ENCODE data around the gene RBCK1. TPM values are rescaled to one million over a fixed set of nuclear protein-coding genes. Genes with fewer than 3 reads are reported as not detected.

Gene RBCK1
- total and polyA plus RNA-seq, 10 of the 15 experiments (the other 5 are each of a cell fraction or from before 2014, with no cell fraction given): 14.1 to 99.7 (median 76.0) TPM

GRCh38 chr20:433300-433975 lies 25.3 kb downstream of the RBCK1 start (continued):
- TF ChIP-seq CREM (IDR thresholded peaks at IDR 0.05; ENCODE audit: low read depth) (peak; percentile 54), NFIC (IDR thresholded peaks at IDR 0.05; ENCODE audit: low read depth, low read length) (peak; percentile 73), TBL1XR1 (IDR thresholded peaks at IDR 0.05; ENCODE audit: low read depth, low read length) (no peak), MEF2B (IDR thresholded peaks at IDR 0.05; ENCODE audit: partially characterized antibody, poor library complexity, severe bottlenecking) (peak; percentile 43), PML (IDR thresholded peaks at IDR 0.05; ENCODE audit: low read length) (no peak), CEBPB (IDR thresholded peaks at IDR 0.05; ENCODE audit: borderline replicate concordance in 1 of 2, low read depth in 2 of 2, low read length in 2 of 2) (no peak), ATF7 (IDR thresholded peaks at IDR 0.05; ENCODE audit: low read depth) (peak; percentile 65), RAD51 (IDR thresholded peaks at IDR 0.05) (no peak), RB1 (IDR thresholded peaks at IDR 0.05; ENCODE audit: borderline replicate concordance) (no peak), SIX5 (IDR thresholded peaks at IDR 0.05; ENCODE audit: low read depth, low read length, severe bottlenecking) (no peak), TARDBP (IDR thresholded peaks at IDR 0.05; ENCODE audit: borderline replicate concordance) (no peak), ZBED1 (IDR thresholded peaks at IDR 0.05; ENCODE audit: borderline replicate concordance) (no peak; the same call in 1 of the 2 replicates), FOXM1 (IDR thresholded peaks at IDR 0.05; ENCODE audit: low read depth, low read length) (peak; percentile 40; the same call in 1 of the 2 replicates), YY1 (IDR thresholded peaks at IDR 0.05; ENCODE audit: low read depth, low read length) (no peak), SIN3A (IDR thresholded peaks at IDR 0.05; ENCODE audit: low read depth, low read length) (no peak), NFXL1 (IDR thresholded peaks at IDR 0.05; ENCODE audit: borderline replicate concordance) (no peak), CTCF (IDR thresholded peaks at IDR 0.05 in 2 of 3, conservative IDR thresholded peaks at IDR 0.05 in 1 of 3; ENCODE audit: control insufficient read depth in 2 of 3, extremely low read depth in 1 of 3, insufficient read depth in 1 of 3, low read depth in 3 of 3, low read length in 3 of 3) (no peak), RELA (IDR thresholded peaks at IDR 0.05; ENCODE audit: borderline replicate concordance, partially characterized antibody) (no peak)
- TF ChIP-seq, protein P1, sequence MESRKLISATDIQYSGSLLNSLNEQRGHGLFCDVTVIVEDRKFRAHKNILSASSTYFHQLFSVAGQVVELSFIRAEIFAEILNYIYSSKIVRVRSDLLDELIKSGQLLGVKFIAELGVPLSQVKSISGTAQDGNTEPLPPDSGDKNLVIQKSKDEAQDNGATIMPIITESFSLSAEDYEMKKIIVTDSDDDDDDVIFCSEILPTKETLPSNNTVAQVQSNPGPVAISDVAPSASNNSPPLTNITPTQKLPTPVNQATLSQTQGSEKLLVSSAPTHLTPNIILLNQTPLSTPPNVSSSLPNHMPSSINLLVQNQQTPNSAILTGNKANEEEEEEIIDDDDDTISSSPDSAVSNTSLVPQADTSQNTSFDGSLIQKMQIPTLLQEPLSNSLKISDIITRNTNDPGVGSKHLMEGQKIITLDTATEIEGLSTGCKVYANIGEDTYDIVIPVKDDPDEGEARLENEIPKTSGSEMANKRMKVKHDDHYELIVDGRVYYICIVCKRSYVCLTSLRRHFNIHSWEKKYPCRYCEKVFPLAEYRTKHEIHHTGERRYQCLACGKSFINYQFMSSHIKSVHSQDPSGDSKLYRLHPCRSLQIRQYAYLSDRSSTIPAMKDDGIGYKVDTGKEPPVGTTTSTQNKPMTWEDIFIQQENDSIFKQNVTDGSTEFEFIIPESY (IDR thresholded peaks at IDR 0.05): no peak
- TF ChIP-seq, protein P2, sequence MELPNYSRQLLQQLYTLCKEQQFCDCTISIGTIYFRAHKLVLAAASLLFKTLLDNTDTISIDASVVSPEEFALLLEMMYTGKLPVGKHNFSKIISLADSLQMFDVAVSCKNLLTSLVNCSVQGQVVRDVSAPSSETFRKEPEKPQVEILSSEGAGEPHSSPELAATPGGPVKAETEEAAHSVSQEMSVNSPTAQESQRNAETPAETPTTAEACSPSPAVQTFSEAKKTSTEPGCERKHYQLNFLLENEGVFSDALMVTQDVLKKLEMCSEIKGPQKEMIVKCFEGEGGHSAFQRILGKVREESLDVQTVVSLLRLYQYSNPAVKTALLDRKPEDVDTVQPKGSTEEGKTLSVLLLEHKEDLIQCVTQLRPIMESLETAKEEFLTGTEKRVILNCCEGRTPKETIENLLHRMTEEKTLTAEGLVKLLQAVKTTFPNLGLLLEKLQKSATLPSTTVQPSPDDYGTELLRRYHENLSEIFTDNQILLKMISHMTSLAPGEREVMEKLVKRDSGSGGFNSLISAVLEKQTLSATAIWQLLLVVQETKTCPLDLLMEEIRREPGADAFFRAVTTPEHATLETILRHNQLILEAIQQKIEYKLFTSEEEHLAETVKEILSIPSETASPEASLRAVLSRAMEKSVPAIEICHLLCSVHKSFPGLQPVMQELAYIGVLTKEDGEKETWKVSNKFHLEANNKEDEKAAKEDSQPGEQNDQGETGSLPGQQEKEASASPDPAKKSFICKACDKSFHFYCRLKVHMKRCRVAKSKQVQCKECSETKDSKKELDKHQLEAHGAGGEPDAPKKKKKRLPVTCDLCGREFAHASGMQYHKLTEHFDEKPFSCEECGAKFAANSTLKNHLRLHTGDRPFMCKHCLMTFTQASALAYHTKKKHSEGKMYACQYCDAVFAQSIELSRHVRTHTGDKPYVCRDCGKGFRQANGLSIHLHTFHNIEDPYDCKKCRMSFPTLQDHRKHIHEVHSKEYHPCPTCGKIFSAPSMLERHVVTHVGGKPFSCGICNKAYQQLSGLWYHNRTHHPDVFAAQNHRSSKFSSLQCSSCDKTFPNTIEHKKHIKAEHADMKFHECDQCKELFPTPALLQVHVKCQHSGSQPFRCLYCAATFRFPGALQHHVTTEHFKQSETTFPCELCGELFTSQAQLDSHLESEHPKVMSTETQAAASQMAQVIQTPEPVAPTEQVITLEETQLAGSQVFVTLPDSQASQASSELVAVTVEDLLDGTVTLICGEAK (IDR thresholded peaks at IDR 0.05; ENCODE audit: borderline replicate concordance): no peak; the same call in 1 of the 2 replicates
- TF ChIP-seq, protein P3, sequence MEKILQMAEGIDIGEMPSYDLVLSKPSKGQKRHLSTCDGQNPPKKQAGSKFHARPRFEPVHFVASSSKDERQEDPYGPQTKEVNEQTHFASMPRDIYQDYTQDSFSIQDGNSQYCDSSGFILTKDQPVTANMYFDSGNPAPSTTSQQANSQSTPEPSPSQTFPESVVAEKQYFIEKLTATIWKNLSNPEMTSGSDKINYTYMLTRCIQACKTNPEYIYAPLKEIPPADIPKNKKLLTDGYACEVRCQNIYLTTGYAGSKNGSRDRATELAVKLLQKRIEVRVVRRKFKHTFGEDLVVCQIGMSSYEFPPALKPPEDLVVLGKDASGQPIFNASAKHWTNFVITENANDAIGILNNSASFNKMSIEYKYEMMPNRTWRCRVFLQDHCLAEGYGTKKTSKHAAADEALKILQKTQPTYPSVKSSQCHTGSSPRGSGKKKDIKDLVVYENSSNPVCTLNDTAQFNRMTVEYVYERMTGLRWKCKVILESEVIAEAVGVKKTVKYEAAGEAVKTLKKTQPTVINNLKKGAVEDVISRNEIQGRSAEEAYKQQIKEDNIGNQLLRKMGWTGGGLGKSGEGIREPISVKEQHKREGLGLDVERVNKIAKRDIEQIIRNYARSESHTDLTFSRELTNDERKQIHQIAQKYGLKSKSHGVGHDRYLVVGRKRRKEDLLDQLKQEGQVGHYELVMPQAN (conservative IDR thresholded peaks at IDR 0.05): no peak

All from GM12878 (cell line).